Natural killer cell (primary cell): Measurements from ENCODE around the gene FXN. TPM values are rescaled to one million over a fixed set of nuclear protein-coding genes. Genes with fewer than 3 reads are reported as not detected.

Experiments
- ATAC-seq, 3 donors: fragments of 150-1000 bp in 2 of 3; fragments of 200-7000 bp in 1 of 3; cut with Tn5 transposase; 1 replicate in 1 of 3; 2 replicates in 2 of 3; pipeline ENCODE4 v1.10.0; 2021; ENCODE audit warnings: mild to moderate bottlenecking in 2 of 3, moderate library complexity in 2 of 3
- DNase-seq, 2 donors: peaks; one replicate each; pipeline versions ENCODE4 v3.0.0 to v3.0.0-alpha.2; 2013 to 2021; ENCODE audit warnings: mixed read lengths in 1 of 2
- H3K27ac ChIP-seq: one replicate; pipeline ENCODE4 v1.5.1; 2013; ENCODE audit warnings: mild to moderate bottlenecking, low read length
- H3K27me3 ChIP-seq: one replicate; pipeline ENCODE4 v1.6.1; 2013; ENCODE audit warnings: low read length; ENCODE audit not compliant: control insufficient read depth, insufficient read depth
- H3K36me3 ChIP-seq: one replicate; pipeline ENCODE4 v1.6.1; 2013; ENCODE audit warnings: low read length; ENCODE audit not compliant: control insufficient read depth, insufficient read depth
- H3K4me1 ChIP-seq: one replicate; pipeline ENCODE4 v1.6.1; 2013; ENCODE audit warnings: low read length; ENCODE audit not compliant: control insufficient read depth, insufficient read depth
- H3K4me3 ChIP-seq: one replicate; pipeline ENCODE4 v1.5.1; 2013; ENCODE audit warnings: low read length
- H3K9me3 ChIP-seq: one replicate; pipeline ENCODE4 v1.6.1; 2013; ENCODE audit warnings: low read length; ENCODE audit not compliant: control insufficient read depth, insufficient read depth
- H3K27ac Mint-ChIP-seq, 2 donors: one replicate each; pipeline ENCODE4 v1.8.0; 2022; ENCODE audit warnings: mild to moderate bottlenecking in 2 of 2, mixed read lengths in 2 of 2, moderate library complexity in 1 of 2
- H3K27me3 Mint-ChIP-seq, 2 donors: one replicate each; pipeline ENCODE4 v1.8.0; 2022; ENCODE audit warnings: low read depth in 2 of 2, mixed read lengths in 2 of 2
- H3K36me3 Mint-ChIP-seq: one replicate; pipeline ENCODE4 v1.8.0; 2022; ENCODE audit warnings: mixed read lengths
- H3K4me1 Mint-ChIP-seq, 2 donors: one replicate each; pipeline ENCODE4 v1.8.0; 2022; ENCODE audit warnings: mixed read lengths in 2 of 2
- H3K4me3 Mint-ChIP-seq: one replicate; pipeline ENCODE4 v1.8.0; 2022; ENCODE audit warnings: mild to moderate bottlenecking, moderate library complexity, mixed read lengths
- H3K9me3 Mint-ChIP-seq, 2 donors: one replicate each; pipeline ENCODE4 v1.8.0; 2022; ENCODE audit warnings: mixed read lengths in 2 of 2
- CTCF ChIP-seq: fragments of 200-600 bp; IDR thresholded peaks from one replicate; pipeline ENCODE4 v1.8.0; 2022; ENCODE audit warnings: antibody characterized with exemption
- WGBS: methylation state at CpG from one replicate; pipeline ENCODE4 v1.1.7; 2013; ENCODE audit warnings: missing lambda C conversion rate; ENCODE audit not compliant: insufficient coverage; 5-methylcytosine and 5-hydroxymethylcytosine counted together
- intact Hi-C: fragments of 100-400 bp; cut with micrococcal nuclease; formaldehyde crosslinking; loops from one replicate; pipeline ENCODE4 v1.14.2; 2022
- total RNA-seq, 4 donors: library from RNA; stranded (reverse); fragments of 120-200 nt in 1 of 4; gene quantifications; one replicate each; pipeline versions ENCODE4 v1.2.3 to v1.2.4, GENCODE V29; 2013 to 2022

FXN gene
- total RNA-seq, 3 donors from 2014 or later (not counting 1 experiment from before 2014, with no cell fraction given): 11.5 to 19.4 (median 18.9) TPM

- Histone ChIP-seq H3K36me3 (no peaks in the 10 kb centered on the region), H3K4me3 (no peak overlapping the region), H3K9me3 (no peaks in the 10 kb centered on the region), H3K27me3 (no peaks in the 10 kb centered on the region), H3K27ac (peak overlapping the region; percentile 34), H3K4me1 (peaks cover 14% of the 10 kb centered on the region)
- 77% methylated on average over 8 of the region's 10 CpGs for WGBS
- TF ChIP-seq CTCF: no peak
- Mint-ChIP-seq H3K4me1 (peaks cover 10 to 20% of the 10 kb centered on the region in 2 donors), H3K27ac (peak overlapping the region; percentile 92 to 93), H3K4me3 (peak overlapping the region; percentile 98), H3K27me3 (no peaks in the 10 kb centered on the region), H3K9me3 (no peaks in the 10 kb centered on the region), H3K36me3 (no peaks in the 10 kb centered on the region)
- ATAC-seq (no peak), DNase-seq (no peak)
- intact Hi-C loops: loop anchor here (5.0 to 10.0 kb wide), 3 partner anchors 156 to 721 kb away; a partner anchor contains a TSS
Measured at GRCh38 chr9:69036799-69037198, 1.2 kb downstream of the FXN start.

GRCh38 chr9:69040646-69041045, 5.1 kb downstream of the FXN start:
- intact Hi-C loops: no loop called here
- no peak for ATAC-seq

GRCh38 chr9:69044240-69045219, 9.0 kb downstream of the FXN start:
- no peaks in the 10 kb centered on the region for H3K27me3 ChIP-seq
- no peak overlapping the region for H3K27ac ChIP-seq
- Mint-ChIP-seq H3K4me3 (no peak overlapping the region), H3K9me3 (no peaks in the 10 kb centered on the region), H3K36me3 (no peaks in the 10 kb centered on the region), H3K4me1 (peaks cover 30 to 44% of the 10 kb centered on the region in 2 donors), H3K27me3 (no peaks in the 10 kb centered on the region), H3K27ac (peak overlapping the region; percentile 46 to 70)
- WGBS: 85% methylated on average over 7 of the region's 9 CpGs
- H3K4me1 ChIP-seq: peaks cover 18% of the 10 kb centered on the region
- no peak overlapping the region for H3K4me3 ChIP-seq
- no peaks in the 10 kb centered on the region for H3K9me3 ChIP-seq
- TF ChIP-seq CTCF: no peak
- ATAC-seq (peak in 1 of 3 donors; percentile 39), DNase-seq (no peak)
- peaks cover 17% of the 10 kb centered on the region for H3K36me3 ChIP-seq
- intact Hi-C loops: no loop called here

More at GRCh38 chr9:69040646-69041045, 5.1 kb downstream of the FXN start:
- Histone ChIP-seq H3K27ac (no peak overlapping the region), H3K4me1 (peaks cover 19% of the 10 kb centered on the region), H3K27me3 (no peaks in the 10 kb centered on the region), H3K4me3 (no peak overlapping the region), H3K36me3 (no peaks in the 10 kb centered on the region), H3K9me3 (no peaks in the 10 kb centered on the region)
- Mint-ChIP-seq H3K9me3 (no peaks in the 10 kb centered on the region), H3K27ac (no peak overlapping the region), H3K4me1 (peaks cover 28 to 40% of the 10 kb centered on the region in 2 donors), H3K36me3 (no peaks in the 10 kb centered on the region), H3K27me3 (no peaks in the 10 kb centered on the region), H3K4me3 (no peak overlapping the region)
- TF ChIP-seq CTCF: no peak
- 100% methylated on average over 1 of the region's 2 CpGs for WGBS
- DNase-seq: no peak
